GM19025 (cell line): ENCODE data around the gene ANKRD42.

Experiments used
- ATAC-seq: cut with Tn5 transposase; IDR thresholded peaks from one replicate; pipeline ENCODE4 v1.9.1; 2021; ENCODE audit warnings: mild to moderate bottlenecking, low read depth, moderate library complexity; ENCODE audit not compliant: unreplicated experiment

Gene ANKRD42

DNA sequence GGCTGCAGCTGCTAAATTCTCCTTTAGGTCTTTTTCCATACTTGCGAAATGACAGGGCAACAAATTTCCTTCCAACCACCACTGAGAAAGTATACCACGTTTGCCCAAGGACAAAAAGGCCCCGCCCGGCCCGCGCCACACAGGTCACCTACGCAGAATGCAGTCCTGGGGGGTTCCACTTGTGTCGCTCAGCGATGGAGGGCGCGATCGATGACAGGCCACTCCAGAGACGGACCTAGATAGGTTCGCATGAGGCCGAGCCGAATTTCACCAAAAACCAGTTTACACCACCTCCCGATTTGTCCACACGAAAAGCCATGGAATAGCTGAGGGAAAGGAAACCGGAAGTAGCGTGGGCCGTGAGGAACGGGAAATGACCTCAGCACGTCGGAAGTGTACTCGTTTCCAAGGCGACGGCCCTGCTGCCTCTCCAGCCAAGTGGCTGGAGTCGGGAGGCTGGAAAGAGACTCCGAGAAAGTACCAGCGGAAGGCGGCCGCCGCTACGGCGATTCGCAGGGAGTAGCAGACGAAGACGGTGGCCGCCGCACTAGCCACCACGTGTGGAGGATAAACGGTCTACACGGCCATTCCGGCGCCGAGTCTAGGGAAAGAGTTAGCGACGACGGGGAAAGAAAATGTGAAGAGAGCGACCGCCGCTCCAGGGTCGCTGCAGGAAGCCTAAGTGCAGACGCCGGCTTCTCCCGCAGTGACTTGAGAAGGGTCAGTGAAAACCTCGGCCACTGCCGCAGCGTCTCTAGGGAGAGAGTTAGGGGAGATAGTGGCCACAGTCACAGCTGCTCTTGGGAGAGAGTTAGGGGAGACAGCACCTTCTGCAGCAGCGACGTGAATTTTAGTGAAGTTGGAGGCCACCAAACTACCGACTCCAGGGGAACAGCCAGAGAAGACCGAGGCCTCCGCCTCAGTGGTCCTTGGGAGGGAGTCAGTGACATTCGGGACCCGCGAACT, at the start of gene ANKRD42:
Gene ANKRD42 (plus strand): TSS at position 398 of the 966 bp plus-strand sequence. CDS start 959 bp downstream, outside the sequence.
- ATAC-seq: peak; percentile 93

DNA sequence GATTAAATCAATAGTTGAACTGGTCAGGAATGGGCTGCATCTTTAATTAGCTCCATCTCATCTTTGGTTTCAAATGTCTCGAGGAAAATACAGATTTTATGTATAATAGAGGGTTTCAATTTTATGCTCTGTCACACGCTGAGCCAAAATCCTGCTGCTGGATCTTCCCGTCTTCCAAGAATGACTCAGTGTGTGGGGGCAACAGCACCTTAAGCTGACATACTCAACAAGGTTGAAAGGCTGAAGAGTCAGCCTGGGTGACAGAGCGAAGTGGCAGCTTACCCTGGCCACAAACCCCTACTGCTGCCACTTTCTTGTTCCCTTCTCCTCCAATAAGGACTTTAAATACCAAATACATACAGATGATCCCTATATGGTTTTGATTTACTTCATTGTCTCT, 45.6 kb upstream of the ANKRD42 start:
- ATAC-seq: no peak

DNA sequence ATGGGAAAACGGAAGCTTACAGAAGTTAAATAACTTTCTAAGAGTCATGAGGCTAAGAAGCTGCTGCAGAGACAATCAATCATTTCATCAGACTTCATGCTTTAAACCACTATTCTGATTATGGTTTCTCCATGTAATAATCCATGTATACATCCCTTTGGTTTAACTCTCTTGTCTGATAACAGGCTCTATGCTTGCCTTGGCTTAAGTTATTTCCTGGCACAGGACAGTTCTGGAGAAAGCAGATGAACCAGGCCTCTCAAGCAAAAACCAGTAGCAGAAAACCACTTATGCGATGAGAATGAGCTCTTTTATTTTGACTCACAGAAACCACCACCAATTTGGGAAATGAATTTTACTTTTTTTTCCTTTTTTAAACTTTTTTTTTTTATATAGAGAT, 43.1 kb upstream of the ANKRD42 start:
- ATAC-seq: no peak

DNA sequence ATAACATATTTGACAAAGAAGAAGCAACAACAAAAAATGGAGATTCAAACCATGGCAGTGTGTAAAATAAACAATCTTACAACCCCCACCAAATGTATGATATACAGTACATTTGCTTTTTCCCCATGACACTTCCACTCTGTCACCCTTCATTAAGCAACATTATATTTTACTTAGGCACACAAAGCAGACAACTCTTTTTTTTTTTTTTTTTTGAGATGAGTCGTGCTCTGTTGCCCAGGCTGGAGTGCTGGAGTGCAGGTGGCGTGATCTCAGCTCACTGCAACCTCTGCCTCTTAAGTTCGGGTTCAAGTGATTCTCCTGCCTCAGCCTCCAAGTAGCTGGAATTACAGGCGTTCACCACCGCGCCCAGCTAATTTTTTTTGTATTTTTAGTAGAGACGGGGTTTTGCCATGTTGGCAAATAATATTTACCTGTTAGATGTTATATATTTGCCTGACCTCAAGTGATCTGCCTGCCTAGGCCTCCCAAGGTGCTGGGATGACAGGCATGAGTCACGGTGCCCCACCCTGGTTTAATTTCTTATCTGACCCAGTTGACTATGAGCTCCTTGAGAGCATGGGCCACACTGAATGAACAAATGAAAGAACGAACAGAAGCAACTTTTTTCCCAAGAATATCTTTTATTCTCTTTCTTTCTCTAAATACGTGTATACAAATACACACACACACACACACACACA, 42.1 kb upstream of the ANKRD42 start:
- ATAC-seq: no peak

DNA sequence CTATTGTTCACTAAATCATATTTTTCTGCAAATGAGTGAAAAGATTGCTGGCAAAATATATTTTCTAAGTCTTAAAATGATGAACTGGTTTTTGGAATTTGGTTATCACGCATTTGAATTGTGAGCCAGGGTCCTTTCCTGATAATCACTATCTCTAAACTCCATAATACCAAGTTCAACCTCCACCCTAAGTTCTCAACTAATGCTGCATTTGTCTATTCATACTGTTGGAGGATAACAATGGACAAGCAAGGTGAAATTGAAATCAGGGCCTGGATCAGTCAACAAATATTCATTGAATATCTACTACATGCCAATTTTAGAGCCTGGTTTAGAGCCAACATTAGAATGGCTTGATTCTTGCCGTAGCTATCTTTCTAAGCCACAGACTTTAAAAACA, 41.2 kb upstream of the ANKRD42 start:
- ATAC-seq: no peak

DNA sequence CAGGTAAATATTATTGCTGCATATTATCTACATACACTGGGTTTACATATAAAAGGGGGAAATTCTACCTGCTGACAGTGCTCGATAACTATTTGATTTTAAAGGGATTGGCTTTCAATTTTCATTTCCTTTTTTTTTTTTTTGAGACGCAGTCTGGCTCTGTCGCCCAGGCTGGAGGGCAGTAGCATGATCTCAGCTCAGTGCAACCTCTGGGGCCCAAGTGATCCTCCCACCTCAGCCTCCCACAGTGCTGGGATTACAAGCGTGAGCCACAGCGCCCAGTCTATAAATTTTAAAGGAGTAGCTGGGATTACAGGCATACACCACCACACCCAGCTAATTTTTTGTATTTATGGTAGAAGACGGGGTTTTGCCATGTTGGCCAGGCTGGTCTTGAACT, 39.7 kb upstream of the ANKRD42 start:
- ATAC-seq: no peak

DNA sequence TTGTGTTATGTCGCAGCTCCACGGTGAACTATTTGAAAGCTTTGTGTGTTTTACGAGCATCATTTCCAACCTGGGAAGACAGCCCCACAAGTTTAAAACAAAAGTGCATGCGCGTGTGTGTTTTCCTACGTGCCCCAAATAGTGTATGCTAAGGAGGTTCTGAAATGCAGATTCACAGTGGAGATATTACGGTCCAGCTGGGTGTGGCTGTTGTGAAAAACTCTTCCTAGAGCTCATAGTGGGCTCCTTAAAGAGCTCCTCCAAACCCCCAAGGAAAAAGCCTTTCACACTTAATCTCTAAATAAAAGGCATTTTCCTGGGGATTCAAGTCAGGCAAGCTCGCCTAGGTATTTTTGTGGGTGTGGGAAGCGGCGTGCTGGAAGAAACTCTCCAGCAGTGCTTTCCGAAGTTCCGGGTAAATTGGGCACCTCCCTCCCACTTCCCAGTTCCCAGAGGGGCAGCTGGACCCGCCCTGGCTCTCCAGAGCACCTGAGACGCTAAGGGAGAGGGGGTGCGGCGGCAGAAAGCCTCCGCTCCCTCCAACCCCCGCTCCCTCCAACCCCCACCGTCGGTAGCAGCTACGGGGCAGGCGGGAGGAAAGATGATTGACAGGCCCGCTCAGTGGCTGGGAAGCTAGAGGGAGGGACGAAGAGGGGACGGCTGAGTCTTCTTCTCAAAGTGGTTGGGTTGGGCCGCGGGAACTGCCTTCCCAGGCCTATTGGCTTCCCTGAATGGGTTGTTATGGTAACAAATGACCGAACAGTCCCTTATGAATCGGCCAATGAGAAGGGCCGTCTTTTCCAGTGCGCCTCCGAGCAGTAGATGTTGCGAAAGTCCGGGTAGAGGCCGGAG, 37.1 kb upstream of the ANKRD42 start:
- peak; percentile 95 for ATAC-seq

DNA sequence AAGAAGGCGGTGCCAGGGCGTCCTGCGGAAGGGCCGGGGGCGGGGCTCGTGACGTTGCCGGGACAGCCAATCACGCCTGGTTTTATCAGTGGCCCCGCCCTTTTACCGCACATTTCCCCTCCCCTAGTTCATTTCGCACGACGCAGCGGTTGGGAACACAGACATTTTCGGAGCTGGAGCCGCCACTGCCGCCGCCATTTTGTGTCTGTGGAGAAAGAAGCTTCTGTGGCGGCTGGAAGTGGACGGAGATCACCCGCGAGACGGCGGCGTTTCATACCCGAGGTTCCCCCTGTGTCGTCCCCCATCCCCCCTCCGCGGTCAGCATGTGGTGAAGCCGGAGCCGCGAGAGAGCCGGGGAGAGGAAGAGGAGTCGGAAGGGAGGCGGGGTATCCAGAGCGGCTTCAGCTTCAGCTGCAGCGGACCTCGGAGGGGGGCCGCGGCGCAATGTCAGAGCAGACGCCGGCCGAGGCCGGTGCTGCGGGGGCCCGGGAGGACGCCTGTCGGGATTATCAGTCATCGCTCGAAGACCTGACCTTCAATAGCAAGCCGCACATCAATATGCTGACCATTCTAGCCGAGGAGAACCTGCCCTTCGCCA, 36.4 kb upstream of the ANKRD42 start, which contains the start of gene PCF11:
Gene PCF11 (plus strand): TSS at position 136 of the 598 bp plus-strand sequence. CDS start 309 bp downstream, at position 445.
- ATAC-seq: peak; percentile 0

DNA sequence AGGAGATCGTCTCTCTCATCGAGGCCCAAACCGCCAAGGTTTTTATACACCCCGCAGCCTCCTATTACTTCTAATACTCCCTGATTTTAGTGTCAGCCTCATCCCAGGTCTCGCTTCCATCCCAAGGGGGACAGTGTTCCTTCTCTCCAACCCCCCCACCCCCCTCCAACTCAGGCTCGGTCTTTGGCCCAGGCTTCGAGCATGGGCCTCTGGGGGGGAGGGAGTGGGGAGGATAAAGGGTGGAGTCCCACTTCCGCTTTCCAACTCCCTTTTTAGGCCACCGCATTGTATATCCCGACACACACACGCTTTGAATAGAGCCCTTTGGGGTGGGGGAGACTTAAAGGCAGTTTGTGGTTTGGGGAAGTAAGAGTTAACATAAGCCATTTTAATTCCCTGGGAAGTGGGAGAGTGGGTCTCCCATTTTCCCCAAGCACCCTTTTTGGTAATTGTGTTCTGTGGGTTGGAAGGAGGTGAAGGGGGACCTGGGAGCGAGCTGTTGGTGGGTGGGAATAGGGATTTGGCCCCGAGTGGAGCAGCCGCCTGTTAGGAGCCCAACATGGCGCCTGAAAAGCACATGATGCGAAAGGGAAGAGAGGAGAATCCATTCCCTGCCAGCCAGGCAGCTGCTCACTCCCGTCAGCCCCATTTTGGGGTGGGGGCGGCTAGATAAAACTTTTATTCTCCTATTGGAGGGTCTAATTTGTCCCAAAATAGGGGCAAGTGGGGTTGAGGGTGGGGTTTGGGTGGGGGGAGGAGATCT, 35.7 kb upstream of the ANKRD42 start:
- no peak for ATAC-seq

DNA sequence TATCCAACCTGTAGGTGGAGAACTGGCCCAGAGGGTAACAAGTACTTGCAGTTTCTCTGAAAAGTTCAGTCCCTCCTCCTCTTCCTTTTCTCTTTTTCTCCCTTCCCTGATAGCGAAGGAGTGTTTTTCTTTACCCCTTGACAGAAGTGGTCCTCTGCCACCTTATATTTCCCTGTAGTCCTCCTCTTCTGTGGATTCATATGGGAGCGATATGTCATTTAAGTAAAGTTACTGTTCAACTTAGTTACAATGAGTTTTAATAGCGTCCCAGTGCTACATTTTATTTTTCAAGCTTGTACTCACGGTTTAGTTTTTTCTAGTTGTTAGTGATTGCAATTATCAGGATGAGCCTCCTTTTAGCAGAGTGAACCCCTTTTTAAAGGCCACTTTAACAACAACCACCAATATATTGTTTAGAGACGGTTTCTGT, 35.1 kb upstream of the ANKRD42 start:
- ATAC-seq: no peak

DNA sequence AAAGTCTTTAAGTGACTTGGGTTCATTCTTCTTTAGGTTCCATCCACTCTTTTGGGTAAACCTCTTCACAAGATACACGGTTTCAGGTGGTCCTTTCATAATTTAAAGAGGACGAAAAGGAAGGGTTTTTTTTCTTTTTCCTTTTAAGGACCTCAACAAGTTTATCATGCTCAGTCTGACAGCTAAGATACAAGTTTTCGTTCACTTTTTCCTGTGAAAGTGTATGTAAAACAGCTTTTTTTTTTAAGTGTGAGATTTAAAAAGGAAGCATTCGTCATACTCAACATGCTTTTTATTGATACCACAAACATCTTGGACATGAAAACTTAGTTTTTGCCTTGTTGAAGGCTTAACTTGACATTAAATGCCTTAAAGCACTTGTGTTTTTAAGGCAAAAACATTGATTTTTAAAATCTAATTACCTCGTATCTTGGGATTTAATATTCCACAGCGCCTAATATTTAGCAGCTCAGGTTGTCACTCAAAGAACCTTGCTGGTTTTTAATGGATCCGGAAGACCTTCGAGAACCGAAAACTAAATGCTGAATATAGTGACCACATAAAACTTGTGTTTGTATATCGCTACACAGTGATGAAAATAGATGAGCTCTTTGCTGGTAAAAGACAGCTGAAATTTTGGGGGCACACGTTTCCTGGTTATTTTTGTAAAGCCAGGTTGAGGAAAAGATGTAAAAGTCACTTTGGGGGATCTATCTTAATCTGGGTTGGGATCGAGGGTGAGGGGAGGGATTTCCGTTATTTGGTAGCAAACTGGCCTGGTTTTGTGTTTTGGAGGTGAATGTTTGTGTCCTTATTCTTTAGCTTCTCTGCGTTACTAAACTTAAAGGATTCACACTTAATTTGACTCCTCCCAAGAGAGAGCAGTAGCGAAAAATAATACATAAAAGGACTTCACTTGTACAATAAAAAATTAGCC, 34.3 kb upstream of the ANKRD42 start:
- no peak for ATAC-seq

DNA sequence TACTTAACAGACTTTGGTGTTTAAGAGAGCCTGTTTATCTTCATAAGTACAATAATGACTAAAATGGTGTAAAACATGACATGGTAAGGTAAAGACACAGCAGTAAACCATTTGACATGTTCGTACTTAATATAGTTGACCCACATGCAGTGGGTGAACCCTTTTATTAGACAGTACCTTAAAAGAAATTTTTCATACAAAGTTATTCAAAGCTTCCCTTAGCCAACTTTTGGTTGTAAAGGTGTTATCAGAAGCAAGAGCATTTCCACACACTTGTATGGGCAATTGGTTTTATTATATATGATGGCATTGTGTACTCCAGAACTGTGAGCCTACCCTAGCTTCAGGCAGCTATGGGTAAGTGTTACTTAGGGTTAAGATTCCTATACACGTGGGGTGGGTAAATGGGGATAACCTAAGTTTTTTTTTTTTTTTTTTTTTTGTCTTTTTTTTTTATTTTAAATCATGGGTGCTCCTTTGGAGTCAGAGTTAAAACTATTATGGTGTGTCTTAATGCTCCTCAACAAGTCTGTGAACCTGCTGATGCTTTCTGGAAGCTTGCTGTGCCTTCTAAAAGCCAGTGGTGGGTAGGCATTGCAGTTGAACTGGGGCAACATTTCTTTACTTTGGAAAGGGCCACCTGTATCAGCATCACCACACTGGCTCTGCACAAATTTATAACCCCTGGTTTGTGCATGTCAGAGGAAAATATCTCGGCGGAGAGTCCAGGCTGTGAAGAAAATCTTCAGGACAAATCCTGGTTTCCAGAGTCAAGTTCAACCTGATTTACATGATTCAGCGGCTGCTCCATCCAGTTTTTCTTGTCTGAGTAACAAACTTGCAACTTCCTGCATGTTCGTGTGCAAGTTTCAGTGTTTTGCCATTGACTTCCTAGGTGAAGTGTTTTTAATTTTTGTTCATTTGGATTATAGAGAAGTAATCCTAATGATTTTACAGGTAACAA, 33.3 kb upstream of the ANKRD42 start:
- no peak for ATAC-seq

DNA sequence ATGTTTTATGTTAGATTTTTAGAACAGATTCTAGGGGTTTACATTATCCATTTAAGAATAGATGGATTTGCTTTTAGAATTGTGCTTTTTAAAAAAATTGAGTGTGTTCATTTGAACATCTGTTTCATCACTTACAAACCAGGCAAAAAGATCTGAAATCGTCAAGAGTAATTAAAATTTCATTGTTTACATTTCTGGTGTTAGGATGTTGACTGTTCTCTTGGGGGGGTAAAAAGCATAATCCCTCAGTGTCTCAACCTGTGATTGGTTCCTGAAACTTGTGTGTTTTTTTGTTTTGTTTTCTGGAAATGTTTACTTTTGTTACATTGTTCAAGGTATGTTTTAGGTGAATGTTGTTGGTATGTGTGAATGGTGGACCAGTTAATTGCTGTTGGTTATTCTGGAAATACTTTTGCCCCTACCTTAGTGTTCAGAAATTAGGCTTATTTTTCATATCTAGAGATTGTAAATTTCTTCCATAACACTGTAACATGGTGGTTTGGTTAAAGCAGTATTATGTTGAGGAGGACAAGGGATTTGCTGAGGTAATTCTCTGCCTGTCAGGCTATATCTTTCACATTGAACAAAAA, 31.8 kb upstream of the ANKRD42 start:
- ATAC-seq: no peak

DNA sequence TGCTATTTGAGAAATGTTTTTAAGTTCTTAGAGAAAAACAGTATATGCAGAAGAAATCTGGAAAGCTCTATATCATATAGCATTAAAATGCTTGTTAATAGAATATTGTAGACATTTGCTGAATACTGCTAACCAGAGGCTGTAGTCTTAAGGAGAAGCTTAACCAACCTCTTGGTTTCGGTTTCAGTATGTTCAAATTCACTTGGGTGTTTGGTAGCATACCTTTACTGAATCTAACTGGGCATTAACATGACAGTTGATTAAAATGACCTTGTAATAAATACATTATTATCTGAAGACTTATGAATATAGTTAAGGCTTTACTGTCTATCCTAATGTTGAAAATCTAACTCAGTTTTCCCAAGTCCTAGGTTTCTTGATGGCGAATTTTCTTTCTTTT, 31.1 kb upstream of the ANKRD42 start:
- ATAC-seq: no peak

DNA sequence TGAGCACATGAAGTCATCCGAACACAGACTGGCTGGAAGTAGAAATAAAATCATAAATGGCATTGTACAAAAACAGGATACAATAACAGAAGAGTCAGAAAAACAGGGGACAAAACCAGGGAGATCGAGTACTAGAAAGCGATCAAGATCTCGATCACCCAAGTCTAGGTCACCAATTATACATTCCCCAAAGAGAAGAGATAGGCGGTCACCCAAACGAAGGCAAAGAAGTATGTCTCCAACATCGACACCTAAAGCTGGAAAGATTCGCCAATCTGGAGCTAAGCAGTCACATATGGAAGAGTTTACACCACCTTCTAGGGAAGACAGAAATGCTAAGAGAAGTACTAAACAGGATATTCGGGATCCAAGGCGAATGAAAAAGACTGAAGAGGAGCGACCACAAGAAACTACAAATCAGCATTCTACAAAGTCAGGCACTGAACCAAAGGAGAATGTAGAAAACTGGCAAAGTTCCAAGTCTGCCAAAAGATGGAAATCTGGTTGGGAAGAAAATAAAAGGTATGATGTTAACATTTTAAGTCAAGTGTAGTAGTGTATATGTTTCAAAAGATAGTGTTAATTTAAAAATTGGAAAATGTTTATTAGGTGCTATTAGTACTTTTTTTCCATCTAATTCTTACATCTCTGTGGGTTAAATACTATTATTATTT, 27.2 kb upstream of the ANKRD42 start:
- no peak for ATAC-seq

DNA sequence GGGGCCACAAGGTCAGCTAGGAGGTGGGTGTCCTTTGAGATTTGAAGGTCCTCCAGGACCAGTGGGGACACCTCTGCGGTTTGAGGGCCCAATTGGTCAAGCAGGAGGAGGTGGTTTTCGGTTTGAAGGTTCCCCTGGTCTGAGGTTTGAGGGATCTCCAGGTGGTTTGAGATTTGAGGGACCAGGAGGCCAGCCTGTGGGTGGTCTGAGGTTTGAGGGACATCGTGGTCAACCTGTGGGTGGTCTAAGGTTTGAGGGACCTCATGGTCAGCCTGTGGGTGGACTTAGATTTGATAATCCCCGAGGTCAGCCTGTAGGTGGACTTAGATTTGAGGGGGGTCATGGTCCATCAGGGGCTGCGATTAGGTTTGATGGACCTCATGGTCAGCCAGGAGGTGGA, 24.8 kb upstream of the ANKRD42 start:
- no peak for ATAC-seq
